Chondrocyte (in vitro differentiated cells): ENCODE results near the gene IFT57. TPM values are rescaled to one million over a fixed set of nuclear protein-coding genes. Genes with fewer than 3 reads are reported as not detected.

Source experiments
- DNase-seq: peaks from one replicate; pipeline ENCODE4 v3.0.0; 2021; ENCODE audit warnings: mixed read lengths, low spot score
- H3K27ac Mint-ChIP-seq: one replicate; pipeline ENCODE4 v1.8.0; 2021; ENCODE audit warnings: mild to moderate bottlenecking, moderate library complexity, mixed read lengths; ENCODE audit not compliant: unreplicated experiment
- H3K27me3 Mint-ChIP-seq: 2 replicates; pipeline ENCODE4 v1.8.0; 2021; ENCODE audit warnings: low read depth, mixed read lengths
- H3K36me3 Mint-ChIP-seq: 2 replicates; pipeline ENCODE4 v1.8.0; 2021; ENCODE audit warnings: low read depth, mixed read lengths
- H3K4me1 Mint-ChIP-seq: 2 replicates; pipeline ENCODE4 v1.8.0; 2021; ENCODE audit warnings: low read depth, mild to moderate bottlenecking, mixed read lengths
- H3K4me3 Mint-ChIP-seq: one replicate; pipeline ENCODE4 v1.8.0; 2021; ENCODE audit warnings: mild to moderate bottlenecking, moderate library complexity, mixed read lengths; ENCODE audit not compliant: unreplicated experiment
- H3K9me3 Mint-ChIP-seq: 2 replicates; pipeline ENCODE4 v1.8.0; 2021; ENCODE audit warnings: low read depth, mixed read lengths
- total RNA-seq: library from RNA; stranded (reverse); gene quantifications from 3 replicates; pipeline ENCODE4 v1.2.1, GENCODE V29; 2021
- TF ChIP-seq, protein P1 (sequence below): fragments of 200-600 bp; sonication (generic); IDR thresholded peaks from 2 replicates; pipeline ENCODE4 v1.5.0; 2021; ENCODE audit warnings: antibody characterized with exemption, mild to moderate bottlenecking, moderate library complexity

Gene IFT57
- total RNA-seq, 1 donor from 2014 or later = 22.4 TPM

DNA sequence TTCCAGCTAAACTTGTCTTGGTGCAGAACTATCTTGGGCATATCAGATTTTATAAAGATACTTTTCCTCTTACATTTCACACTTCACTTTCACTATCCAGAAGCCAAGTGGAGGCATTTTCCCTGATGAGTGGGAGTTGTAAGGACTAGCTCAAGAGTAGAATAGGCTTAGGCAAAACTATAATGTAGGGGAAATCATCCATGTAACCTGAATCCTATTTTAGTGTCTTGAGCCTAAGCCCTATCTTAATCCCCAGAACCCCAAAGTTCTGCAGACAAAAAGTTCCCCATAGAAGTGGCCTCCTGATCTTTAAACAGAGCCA, 89.2 kb downstream of the IFT57 start:
- TF ChIP-seq, protein P1, sequence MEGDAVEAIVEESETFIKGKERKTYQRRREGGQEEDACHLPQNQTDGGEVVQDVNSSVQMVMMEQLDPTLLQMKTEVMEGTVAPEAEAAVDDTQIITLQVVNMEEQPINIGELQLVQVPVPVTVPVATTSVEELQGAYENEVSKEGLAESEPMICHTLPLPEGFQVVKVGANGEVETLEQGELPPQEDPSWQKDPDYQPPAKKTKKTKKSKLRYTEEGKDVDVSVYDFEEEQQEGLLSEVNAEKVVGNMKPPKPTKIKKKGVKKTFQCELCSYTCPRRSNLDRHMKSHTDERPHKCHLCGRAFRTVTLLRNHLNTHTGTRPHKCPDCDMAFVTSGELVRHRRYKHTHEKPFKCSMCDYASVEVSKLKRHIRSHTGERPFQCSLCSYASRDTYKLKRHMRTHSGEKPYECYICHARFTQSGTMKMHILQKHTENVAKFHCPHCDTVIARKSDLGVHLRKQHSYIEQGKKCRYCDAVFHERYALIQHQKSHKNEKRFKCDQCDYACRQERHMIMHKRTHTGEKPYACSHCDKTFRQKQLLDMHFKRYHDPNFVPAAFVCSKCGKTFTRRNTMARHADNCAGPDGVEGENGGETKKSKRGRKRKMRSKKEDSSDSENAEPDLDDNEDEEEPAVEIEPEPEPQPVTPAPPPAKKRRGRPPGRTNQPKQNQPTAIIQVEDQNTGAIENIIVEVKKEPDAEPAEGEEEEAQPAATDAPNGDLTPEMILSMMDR = no peak
- no peaks in the 10 kb centered on the region for H3K36me3 Mint-ChIP-seq
- no peak overlapping the region for H3K27ac Mint-ChIP-seq
- H3K27me3 Mint-ChIP-seq = no peaks in the 10 kb centered on the region
- no peak for DNase-seq
- peaks cover 28% of the 10 kb centered on the region for H3K4me1 Mint-ChIP-seq
- H3K9me3 Mint-ChIP-seq = no peaks in the 10 kb centered on the region
- no peak overlapping the region for H3K4me3 Mint-ChIP-seq

DNA sequence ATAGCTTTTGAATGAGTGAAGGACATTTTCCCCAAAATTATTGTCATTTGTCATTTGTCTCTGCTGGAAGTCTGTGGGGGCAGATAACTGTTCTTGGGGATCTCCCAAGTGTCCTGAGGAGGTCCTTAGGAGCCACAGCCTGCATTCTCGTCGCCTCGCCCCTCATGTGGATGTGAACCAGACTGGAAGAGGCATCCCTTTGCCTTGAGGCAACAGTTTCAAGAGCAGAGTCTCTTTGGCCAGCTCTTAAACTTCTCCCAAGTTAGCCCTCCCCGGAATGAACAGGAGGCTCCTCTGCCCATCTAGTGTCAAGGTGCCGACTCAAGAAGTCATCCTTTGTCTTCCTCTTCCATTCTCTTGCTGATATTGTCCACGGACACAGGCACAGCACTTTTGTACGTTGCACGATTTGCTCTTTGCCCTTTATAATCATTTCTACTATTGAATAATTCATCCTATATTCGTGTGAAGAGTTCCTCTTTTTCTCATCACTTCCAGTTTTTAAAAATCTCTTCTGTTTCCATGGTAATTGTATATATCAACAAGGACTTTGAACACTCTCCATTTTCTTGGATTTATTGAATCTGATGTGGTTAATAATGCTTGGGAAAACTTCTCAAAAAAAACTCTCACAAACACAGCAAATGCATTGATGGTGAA, 90.6 kb downstream of the IFT57 start:
- Mint-ChIP-seq H3K27me3 (no peaks in the 10 kb centered on the region), H3K27ac (peak overlapping the region; percentile 81), H3K36me3 (no peaks in the 10 kb centered on the region), H3K4me1 (peaks cover 28% of the 10 kb centered on the region), H3K9me3 (no peaks in the 10 kb centered on the region), H3K4me3 (no peak overlapping the region)
- no peak for DNase-seq
- TF ChIP-seq, protein P1 = no peak

DNA sequence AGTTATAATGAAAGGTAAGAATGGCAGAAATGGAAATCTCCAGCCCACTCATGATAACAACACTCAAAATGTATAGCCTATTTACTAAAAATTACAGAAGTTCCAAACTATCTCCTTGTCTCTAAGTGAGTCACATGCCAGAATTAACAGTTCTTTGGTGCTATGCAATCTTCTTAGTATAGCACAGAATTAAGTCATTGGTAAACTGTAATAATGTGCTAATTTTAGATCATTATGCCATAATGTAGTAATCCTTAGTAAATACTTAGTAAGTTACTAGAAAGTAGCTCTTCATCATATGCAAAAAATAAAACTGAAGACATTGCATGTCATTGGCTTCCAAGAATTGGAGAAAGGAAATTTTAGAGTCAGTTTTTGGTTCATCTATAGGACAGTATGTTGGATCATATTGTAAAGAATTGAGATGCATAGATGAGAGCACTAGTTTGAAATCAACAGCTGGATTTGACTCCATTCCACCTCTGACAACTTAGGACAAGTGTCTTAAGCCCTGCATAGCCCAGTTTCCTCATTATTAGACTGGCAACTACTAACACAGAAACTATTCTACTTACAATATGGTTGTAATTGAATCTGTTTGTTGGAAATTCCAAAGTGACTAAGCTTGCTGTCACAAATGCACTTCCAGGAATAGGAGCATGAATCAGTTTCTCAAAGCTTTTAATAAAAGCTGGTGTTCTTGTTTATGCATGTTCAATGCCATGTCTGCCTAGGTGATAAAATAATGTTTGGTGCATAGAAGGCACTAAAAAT, 91.3 kb downstream of the IFT57 start:
- no peaks in the 10 kb centered on the region for H3K36me3 Mint-ChIP-seq
- H3K4me3 Mint-ChIP-seq = no peak overlapping the region
- H3K27ac Mint-ChIP-seq = peak overlapping the region; percentile 81
- H3K27me3 Mint-ChIP-seq = no peaks in the 10 kb centered on the region
- peaks cover 28% of the 10 kb centered on the region for H3K4me1 Mint-ChIP-seq
- H3K9me3 Mint-ChIP-seq = no peaks in the 10 kb centered on the region
- TF ChIP-seq, protein P1 = no peak
- no peak for DNase-seq

DNA sequence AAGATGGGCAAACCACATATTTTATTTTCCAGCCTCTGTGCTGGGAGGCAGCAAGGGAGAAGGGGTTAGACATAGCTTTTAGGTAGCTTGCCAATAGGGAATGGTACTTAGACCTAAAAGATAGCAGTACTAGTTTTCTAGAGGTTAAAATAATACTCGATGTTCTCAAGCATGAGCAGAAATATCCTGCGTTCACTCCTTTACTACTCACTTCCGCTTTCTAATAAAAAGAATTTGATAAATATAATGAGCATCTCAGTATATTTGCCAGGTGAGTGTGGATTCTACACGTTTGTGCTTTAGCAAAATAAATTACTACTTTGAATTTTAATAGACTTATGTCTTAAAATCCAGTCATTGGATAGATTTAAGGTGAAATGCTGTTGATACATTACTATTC, 92.0 kb downstream of the IFT57 start:
- no peak overlapping the region for H3K4me3 Mint-ChIP-seq
- H3K36me3 Mint-ChIP-seq = no peaks in the 10 kb centered on the region
- no peak overlapping the region for H3K27ac Mint-ChIP-seq
- no peaks in the 10 kb centered on the region for H3K9me3 Mint-ChIP-seq
- TF ChIP-seq, protein P1 = no peak
- H3K27me3 Mint-ChIP-seq = no peaks in the 10 kb centered on the region
- DNase-seq = no peak
- H3K4me1 Mint-ChIP-seq = peaks cover 28% of the 10 kb centered on the region

DNA sequence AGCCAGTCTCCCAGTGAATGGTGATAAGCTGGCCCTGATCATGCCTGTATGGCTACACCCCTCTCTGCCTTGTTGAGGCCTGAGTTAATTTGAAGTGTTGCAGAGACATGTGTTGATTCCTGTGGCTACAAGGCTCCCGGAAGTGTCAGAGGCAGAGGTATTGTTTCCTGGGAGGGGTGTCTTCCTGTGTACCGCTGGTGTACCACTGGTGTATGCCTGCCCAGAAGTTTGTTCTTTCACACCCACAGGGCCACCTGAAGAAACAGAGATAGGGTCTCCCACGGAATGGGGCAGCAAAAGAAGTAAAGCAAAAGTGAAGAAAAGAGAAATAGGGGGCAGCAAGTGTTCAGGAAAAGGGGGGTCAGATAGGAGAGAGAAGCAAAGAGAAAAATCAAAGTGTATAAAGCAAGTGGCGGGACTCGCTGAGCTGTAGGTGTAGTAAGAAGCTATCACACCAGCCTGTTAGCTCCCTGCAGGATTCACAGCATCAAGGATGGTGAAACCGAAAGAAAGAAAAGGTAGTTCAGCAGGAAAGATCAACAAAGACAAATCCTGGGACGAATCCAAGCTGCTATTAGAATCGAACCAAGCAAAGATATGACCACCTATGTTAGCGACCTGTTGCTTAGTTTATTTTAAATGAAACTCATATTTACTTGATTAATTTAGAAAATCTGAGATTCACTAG, 94.8 kb downstream of the IFT57 start:
- no peak for DNase-seq
- H3K27ac Mint-ChIP-seq = no peak overlapping the region
- no peaks in the 10 kb centered on the region for H3K9me3 Mint-ChIP-seq
- H3K4me1 Mint-ChIP-seq = peaks cover 21% of the 10 kb centered on the region
- H3K27me3 Mint-ChIP-seq = peaks cover 2% of the 10 kb centered on the region
- TF ChIP-seq, protein P1 = no peak
- H3K36me3 Mint-ChIP-seq = no peaks in the 10 kb centered on the region
- no peak overlapping the region for H3K4me3 Mint-ChIP-seq
